HepG2 (cell line): Measurements from ENCODE around the gene NUAK2. TPM values are rescaled to one million over a fixed set of nuclear protein-coding genes. Genes with fewer than 3 reads are reported as not detected.
A peak's percentile ranks its signal among the peaks of the same experiment; 100 is the strongest.

Experiments used
- ATAC-seq: fragments of 200-7000 bp; cut with Tn5 transposase; 3 replicates; pipeline ENCODE4 v1.9.1; 2020; ENCODE audit warnings: mild to moderate bottlenecking, moderate library complexity
- BruUV-seq: library from RNA; stranded (reverse); fragments of 400-500 nt; replicated peaks from 2 replicates; lab custom pipeline; 2021; lab: Mats Ljungman, UMichigan
- CTCF ChIA-PET: fragments of 300-600 bp; formaldehyde crosslinking; extraction: SDS; loops from one replicate; lab custom pipeline; 2021; ENCODE audit warnings: low total read pairs, inconsistent platforms, low intra/inter-chr PET ratio; lab: Yijun Ruan, JAX
- POLR2A ChIA-PET: fragments of 350-600 bp; sonication (Branson Sonifier 250); formaldehyde crosslinking; loops from one replicate; lab custom pipeline; 2020; ENCODE audit warnings: antibody characterized with exemption, inconsistent platforms; lab: Yijun Ruan, JAX
- DNase-seq: peaks from one replicate; pipeline ENCODE4 v3.0.0-alpha.2; 2015; ENCODE audit warnings: low spot score
- FAIRE-seq: peaks from 3 replicates; lab custom pipeline; 2011; peaks lifted over from hg19 to GRCh38; lab: Jason Lieb, UNC
- H2AFZ ChIP-seq: one replicate; pipeline ENCODE4 v1.6.1; 2011; ENCODE audit warnings: low read length, inconsistent platforms
- H3K27ac ChIP-seq: fragments of 300-600 bp; 3 replicates; pipeline ENCODE4 v1.8.0; 2011; ENCODE audit warnings: mixed run types, mild to moderate bottlenecking, mixed read lengths, low read length, inconsistent platforms; ENCODE audit not compliant: insufficient read depth; ENCODE audit errors: extremely low read length
- H3K27me3 ChIP-seq, 2 experiments: fragments of 200-600 bp in 1 of 2; 2 replicates in 1 of 2; 3 replicates in 1 of 2; pipeline versions ENCODE4 v1.6.0 to v1.8.0; 2011; ENCODE audit warnings: low read length in 2 of 2, mild to moderate bottlenecking in 2 of 2, moderate library complexity in 2 of 2, inconsistent platforms in 1 of 2; ENCODE audit not compliant: insufficient read depth in 2 of 2, control insufficient read depth in 1 of 2
- H3K36me3 ChIP-seq, 2 experiments: fragments of 200-600 bp in 1 of 2; replicated peaks in 1 of 2; 2 replicates in 1 of 2; 3 replicates in 1 of 2; pipeline versions ENCODE4 v1.5.1 to v1.8.0; 2011; ENCODE audit warnings: low read length in 2 of 2, inconsistent platforms in 1 of 2; ENCODE audit not compliant: insufficient read depth in 2 of 2, control insufficient read depth in 1 of 2
- H3K4me1 ChIP-seq: 2 replicates; pipeline ENCODE4 v1.5.1; 2012; ENCODE audit warnings: low read length, inconsistent platforms; ENCODE audit not compliant: insufficient read depth
- H3K4me2 ChIP-seq: 2 replicates; pipeline ENCODE4 v1.6.0; 2011; ENCODE audit warnings: low read depth, low read length, inconsistent platforms
- H3K4me3 ChIP-seq, 3 experiments: fragments of 200-600 bp in 1 of 3; sonication (generic), shearing (Covaris generic) in 1 of 3; replicated peaks in 1 of 3; 2 replicates each; pipeline ENCODE4 v1.5.1; 2011 to 2016; ENCODE audit warnings: low read length in 3 of 3, inconsistent platforms in 2 of 3, low read depth in 2 of 3, mild to moderate bottlenecking in 2 of 3, control low read depth in 1 of 3, mixed read lengths in 1 of 3; ENCODE audit not compliant: insufficient read depth in 1 of 3
- H3K79me2 ChIP-seq: one replicate; pipeline ENCODE4 v1.6.1; 2011; ENCODE audit warnings: low read length, inconsistent platforms; ENCODE audit not compliant: insufficient read depth
- H3K9ac ChIP-seq: 2 replicates; pipeline ENCODE4 v1.6.0; 2011; ENCODE audit warnings: mild to moderate bottlenecking, low read depth, low read length, inconsistent platforms; ENCODE audit not compliant: insufficient read depth
- H3K9me3 ChIP-seq: 2 replicates; pipeline ENCODE4 v1.5.1; 2012; ENCODE audit warnings: mild to moderate bottlenecking, low read length
- H4K20me1 ChIP-seq: 2 replicates; pipeline ENCODE4 v1.6.0; 2011; ENCODE audit warnings: inconsistent platforms, mild to moderate bottlenecking, low read length, moderate library complexity; ENCODE audit not compliant: insufficient read depth
- ARNT2 ChIP-seq: sonication (generic); formaldehyde crosslinking; IDR thresholded peaks from 2 replicates; pipeline ENCODE4 v1.8.0; 2022; ENCODE audit warnings: mild to moderate bottlenecking, low read depth, missing genetic modification reagents, moderate library complexity
- CHD2 ChIP-seq: IDR thresholded peaks from 2 replicates; pipeline ENCODE4 v1.6.1; 2011; ENCODE audit warnings: low read depth, low read length, improper control_type of control experiment
- HOXA3 ChIP-seq: sonication (generic); formaldehyde crosslinking; IDR thresholded peaks from 2 replicates; pipeline ENCODE4 v1.5.0; 2020; ENCODE audit warnings: missing genetic modification reagents
- ZNF10 ChIP-seq: sonication (generic); formaldehyde crosslinking; IDR thresholded peaks from 2 replicates; pipeline ENCODE4 v1.4.0; 2020; ENCODE audit warnings: mild to moderate bottlenecking, low read depth, missing genetic modification reagents, borderline replicate concordance
- ZNF879 ChIP-seq: sonication (generic); formaldehyde crosslinking; IDR thresholded peaks from 2 replicates; pipeline ENCODE4 v1.8.1; 2023; ENCODE audit warnings: missing genetic modification reagents
- WGBS: methylation state at CpG from one replicate; pipeline ENCODE4 v1.1.6; 2017; ENCODE audit warnings: low lambda C conversion rate; 5-methylcytosine and 5-hydroxymethylcytosine counted together
- in situ Hi-C: cut with HindIII; loops from 2 replicates; pipeline ENCODE4 v1.10.0; 2017; ENCODE audit warnings: low pct_unique_long_range_greater_than_20kb; ENCODE audit not compliant: extremely low pct_ligation_motif_present
- intact Hi-C: fragments of 100-400 bp; cut with micrococcal nuclease; formaldehyde crosslinking; loops from one replicate; pipeline ENCODE4 v1.10.0; 2022; ENCODE audit not compliant: unreplicated experiment
- polyA plus RNA-seq, 8 experiments: library from polyadenylated mRNA; depleted of rRNA in 3 of 8; stranded (reverse) in 7 of 8; unstranded in 1 of 8; fragments of >200 nt; fragmentation: Illumina TruSeq in 4 of 8; extraction: Trizol in 4 of 8; gene quantifications; 2 replicates each; pipeline versions ENCODE4 v1.2.1 to v1.2.3, GENCODE V29; 2011 to 2016; ENCODE audit warnings: low read depth in 4 of 8, missing spikeins in 1 of 8, mixed read lengths in 1 of 8; ENCODE audit not compliant: insufficient read depth in 1 of 8
- total RNA-seq, 5 experiments: library from RNA; depleted of rRNA; stranded (reverse); fragments of >200 nt; fragmentation: Illumina TruSeq; extraction: Trizol; gene quantifications; 2 replicates each; pipeline ENCODE4 v1.2.3, GENCODE V29; 2016; ENCODE audit warnings: low read depth in 1 of 5
- TF ChIP-seq, protein P1 (sequence below): sonication (generic); formaldehyde crosslinking; IDR thresholded peaks from 2 replicates; pipeline ENCODE4 v1.8.1; 2022; ENCODE audit warnings: mild to moderate bottlenecking, missing genetic modification reagents
- TF ChIP-seq, protein P2 (sequence below): sonication (generic); formaldehyde crosslinking; IDR thresholded peaks from 2 replicates; pipeline ENCODE4 v1.4.0; 2020; ENCODE audit warnings: mild to moderate bottlenecking, missing genetic modification reagents, borderline replicate concordance

NUAK2 gene
- total and polyA plus RNA-seq, 2 of the 13 experiments (the other 11 are each of a cell fraction or from before 2014, with no cell fraction given) = 0.75 to 1.1 TPM

DNA sequence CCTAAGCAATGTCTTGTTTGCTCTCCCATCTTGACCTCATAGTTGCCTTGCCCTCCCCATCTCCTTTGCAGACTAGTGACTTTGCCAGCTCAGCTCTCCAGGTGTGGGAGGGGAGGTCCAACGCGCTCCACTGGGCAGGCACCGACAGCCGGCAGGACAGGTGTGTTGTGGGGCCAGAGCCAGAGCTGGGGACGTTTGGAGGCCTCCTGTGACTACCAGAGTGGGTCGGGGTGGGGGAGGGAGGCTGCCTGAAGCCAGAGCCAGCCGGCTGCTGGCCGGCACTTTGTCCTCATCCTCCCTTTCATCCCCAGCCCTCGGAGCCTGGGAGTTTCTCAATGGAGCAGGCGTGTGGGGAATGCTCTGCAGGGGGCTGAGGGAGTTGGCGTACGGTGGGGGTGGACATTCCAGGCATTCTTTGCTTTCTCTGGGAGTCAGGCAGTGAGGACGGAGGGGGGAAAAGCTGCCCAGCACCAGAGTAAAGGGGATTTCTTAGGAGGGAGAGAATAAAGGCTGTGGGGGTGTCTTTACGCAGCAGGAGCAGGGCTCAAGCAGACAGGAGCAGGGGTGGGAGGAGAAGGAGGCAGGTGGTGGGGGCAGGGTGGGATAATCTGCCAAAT is 20.2 kb downstream of the NUAK2 start (continued):
- TF ChIP-seq, protein P1, sequence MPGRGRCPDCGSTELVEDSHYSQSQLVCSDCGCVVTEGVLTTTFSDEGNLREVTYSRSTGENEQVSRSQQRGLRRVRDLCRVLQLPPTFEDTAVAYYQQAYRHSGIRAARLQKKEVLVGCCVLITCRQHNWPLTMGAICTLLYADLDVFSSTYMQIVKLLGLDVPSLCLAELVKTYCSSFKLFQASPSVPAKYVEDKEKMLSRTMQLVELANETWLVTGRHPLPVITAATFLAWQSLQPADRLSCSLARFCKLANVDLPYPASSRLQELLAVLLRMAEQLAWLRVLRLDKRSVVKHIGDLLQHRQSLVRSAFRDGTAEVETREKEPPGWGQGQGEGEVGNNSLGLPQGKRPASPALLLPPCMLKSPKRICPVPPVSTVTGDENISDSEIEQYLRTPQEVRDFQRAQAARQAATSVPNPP (CRISPR knock-in tag) = no peak
- TF ChIP-seq ZNF10 (CRISPR knock-in tag) = no peak
- peak; percentile 39; the same call in 1 of the 2 replicates for TF ChIP-seq CHD2

DNA sequence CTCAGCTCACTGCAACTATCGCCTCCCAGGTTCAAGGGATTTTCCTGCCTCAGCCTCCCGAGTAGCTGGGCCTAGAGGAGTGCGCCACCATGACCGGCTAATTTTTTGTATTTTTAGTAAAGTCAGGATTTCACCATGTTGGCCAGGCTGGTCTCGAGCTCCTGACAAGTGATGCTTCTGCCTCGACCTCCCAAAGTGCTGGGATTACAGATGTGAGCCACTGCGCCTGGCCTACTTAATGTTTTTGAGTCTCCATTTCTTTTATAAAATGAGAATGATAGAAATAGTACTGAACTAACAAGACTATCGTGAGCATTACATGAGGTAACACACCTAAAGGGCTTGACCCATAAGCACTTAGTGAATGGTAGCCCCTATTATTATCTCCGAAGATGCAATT is 21.4 kb downstream of the NUAK2 start:
- Histone ChIP-seq H4K20me1 (no peaks in the 10 kb centered on the region), H2AFZ (no peak overlapping the region), H3K36me3 (peaks cover 3 to 7% of the 10 kb centered on the region in 2 experiments; a peak in 3 of 5 replicates), H3K27ac (no peak overlapping the region), H3K79me2 (no peaks in the 10 kb centered on the region), H3K9me3 (no peaks in the 10 kb centered on the region), H3K9ac (no peak overlapping the region), H3K4me2 (no peak overlapping the region), H3K27me3 (no peaks in the 10 kb centered on the region), H3K4me3 (no peak overlapping the region), H3K4me1 (peaks cover 64% of the 10 kb centered on the region)
- intact Hi-C loops (no loop called here), in situ Hi-C loops (no loop called here)
- ChIA-PET CTCF (no interaction called here), POLR2A (interaction anchor here (0.8 to 2.7 kb wide), 4 partner anchors 18 to 26 kb away, joined by 3 to 46 read pairs (median 14); no protein-coding TSS in a partner anchor)
- TF ChIP-seq, protein P2, sequence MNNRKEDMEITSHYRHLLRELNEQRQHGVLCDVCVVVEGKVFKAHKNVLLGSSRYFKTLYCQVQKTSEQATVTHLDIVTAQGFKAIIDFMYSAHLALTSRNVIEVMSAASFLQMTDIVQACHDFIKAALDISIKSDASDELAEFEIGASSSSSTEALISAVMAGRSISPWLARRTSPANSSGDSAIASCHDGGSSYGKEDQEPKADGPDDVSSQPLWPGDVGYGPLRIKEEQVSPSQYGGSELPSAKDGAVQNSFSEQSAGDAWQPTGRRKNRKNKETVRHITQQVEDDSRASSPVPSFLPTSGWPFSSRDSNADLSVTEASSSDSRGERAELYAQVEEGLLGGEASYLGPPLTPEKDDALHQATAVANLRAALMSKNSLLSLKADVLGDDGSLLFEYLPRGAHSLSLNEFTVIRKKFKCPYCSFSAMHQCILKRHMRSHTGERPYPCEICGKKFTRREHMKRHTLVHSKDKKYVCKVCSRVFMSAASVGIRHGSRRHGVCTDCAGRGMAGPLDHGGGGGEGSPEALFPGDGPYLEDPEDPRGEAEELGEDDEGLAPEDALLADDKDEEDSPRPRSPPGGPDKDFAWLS (CRISPR knock-in tag) = no peak
- no peak for TF ChIP-seq ZNF879 (CRISPR knock-in tag)
- TF ChIP-seq ARNT2 (CRISPR knock-in tag) = no peak
- TF ChIP-seq HOXA3 (CRISPR knock-in tag) = no peak
- FAIRE-seq (no peak), ATAC-seq (no peak), DNase-seq (no peak)
- WGBS = 90% methylated on average over 9 of the region's 9 CpGs
- BruUV-seq = no TSS peak
